GM12878 (cell line): ENCODE data around the gene B4GALT1.

Experiments used
- BACH1 ChIP-seq: fragments of 450-650 bp; IDR thresholded peaks from 2 replicates; pipeline ENCODE4 v1.6.1; 2017; ENCODE audit warnings: mild to moderate bottlenecking, borderline replicate concordance
- CTCF ChIP-seq, 3 experiments: IDR thresholded peaks in 2 of 3; conservative IDR thresholded peaks in 1 of 3; 2 replicates each; pipeline ENCODE4 v1.5.1; 2011; ENCODE audit warnings: low read depth in 3 of 3, low read length in 3 of 3, mild to moderate bottlenecking in 3 of 3, control low read depth in 2 of 3, moderate library complexity in 2 of 3, inconsistent platforms in 1 of 3, mixed read lengths in 1 of 3; ENCODE audit not compliant: control insufficient read depth in 2 of 3, insufficient read depth in 1 of 3; ENCODE audit errors: extremely low read depth in 1 of 3
- MYC ChIP-seq: IDR thresholded peaks from 2 replicates; pipeline ENCODE4 v1.6.1; 2011; ENCODE audit warnings: mild to moderate bottlenecking, low read length, moderate library complexity, inconsistent platforms; ENCODE audit not compliant: insufficient read depth, insufficient replicate concordance, insufficient read length, severe bottlenecking
- RBBP5 ChIP-seq: fragments of 200-600 bp; sonication (generic); conservative IDR thresholded peaks from 2 replicates; pipeline ENCODE4 v1.6.1; 2016
- SIN3A ChIP-seq: IDR thresholded peaks from 2 replicates; pipeline ENCODE4 v1.6.1; 2012; ENCODE audit warnings: low read depth, low read length, improper control_type of control experiment
- TCF7 ChIP-seq: IDR thresholded peaks from 2 replicates; pipeline ENCODE4 v1.6.1; 2014; ENCODE audit warnings: antibody characterized with exemption, borderline replicate concordance
- TF ChIP-seq, protein P1 (sequence below): fragments of 450-650 bp; IDR thresholded peaks from 2 replicates; pipeline ENCODE4 v1.6.1; 2018; ENCODE audit warnings: borderline replicate concordance, mild to moderate bottlenecking; ENCODE audit not compliant: partially characterized antibody
- TF ChIP-seq, protein P2 (sequence below): IDR thresholded peaks from 2 replicates; pipeline ENCODE4 v1.6.1; 2012; ENCODE audit warnings: low read depth, low read length, improper control_type of control experiment

- TF ChIP-seq SIN3A (no peak), TCF7 (no peak), BACH1 (no peak), CTCF (IDR thresholded peaks at IDR 0.05 in 2 of 3, conservative IDR thresholded peaks at IDR 0.05 in 1 of 3; ENCODE audit: control insufficient read depth in 2 of 3, extremely low read depth in 1 of 3, insufficient read depth in 1 of 3, low read depth in 3 of 3, low read length in 3 of 3) (no peak), MYC (no peak), RBBP5 (no peak)
- TF ChIP-seq, protein P1, sequence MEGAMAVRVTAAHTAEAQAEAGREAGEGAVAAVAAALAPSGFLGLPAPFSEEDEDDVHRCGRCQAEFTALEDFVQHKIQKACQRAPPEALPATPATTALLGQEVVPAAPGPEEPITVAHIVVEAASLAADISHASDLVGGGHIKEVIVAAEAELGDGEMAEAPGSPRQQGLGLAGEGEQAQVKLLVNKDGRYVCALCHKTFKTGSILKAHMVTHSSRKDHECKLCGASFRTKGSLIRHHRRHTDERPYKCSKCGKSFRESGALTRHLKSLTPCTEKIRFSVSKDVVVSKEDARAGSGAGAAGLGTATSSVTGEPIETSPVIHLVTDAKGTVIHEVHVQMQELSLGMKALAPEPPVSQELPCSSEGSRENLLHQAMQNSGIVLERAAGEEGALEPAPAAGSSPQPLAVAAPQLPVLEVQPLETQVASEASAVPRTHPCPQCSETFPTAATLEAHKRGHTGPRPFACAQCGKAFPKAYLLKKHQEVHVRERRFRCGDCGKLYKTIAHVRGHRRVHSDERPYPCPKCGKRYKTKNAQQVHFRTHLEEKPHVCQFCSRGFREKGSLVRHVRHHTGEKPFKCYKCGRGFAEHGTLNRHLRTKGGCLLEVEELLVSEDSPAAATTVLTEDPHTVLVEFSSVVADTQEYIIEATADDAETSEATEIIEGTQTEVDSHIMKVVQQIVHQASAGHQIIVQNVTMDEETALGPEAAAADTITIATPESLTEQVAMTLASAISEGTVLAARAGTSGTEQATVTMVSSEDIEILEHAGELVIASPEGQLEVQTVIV, result no peak
- TF ChIP-seq, protein P2, sequence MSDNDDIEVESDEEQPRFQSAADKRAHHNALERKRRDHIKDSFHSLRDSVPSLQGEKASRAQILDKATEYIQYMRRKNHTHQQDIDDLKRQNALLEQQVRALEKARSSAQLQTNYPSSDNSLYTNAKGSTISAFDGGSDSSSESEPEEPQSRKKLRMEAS, result no peak
Measured at GRCh38 chr9:33117796-33118195, 49.3 kb downstream of the B4GALT1 start.
